Measurements from ENCODE around the gene DNAJB7. TPM values are rescaled to one million over a fixed set of nuclear protein-coding genes. Genes with fewer than 3 reads are reported as not detected.

DNAJB7 gene
- total and polyA plus RNA-seq, 2 donors (not counting 1 experiment from before 2014, with no cell fraction given), result not detected

DNA sequence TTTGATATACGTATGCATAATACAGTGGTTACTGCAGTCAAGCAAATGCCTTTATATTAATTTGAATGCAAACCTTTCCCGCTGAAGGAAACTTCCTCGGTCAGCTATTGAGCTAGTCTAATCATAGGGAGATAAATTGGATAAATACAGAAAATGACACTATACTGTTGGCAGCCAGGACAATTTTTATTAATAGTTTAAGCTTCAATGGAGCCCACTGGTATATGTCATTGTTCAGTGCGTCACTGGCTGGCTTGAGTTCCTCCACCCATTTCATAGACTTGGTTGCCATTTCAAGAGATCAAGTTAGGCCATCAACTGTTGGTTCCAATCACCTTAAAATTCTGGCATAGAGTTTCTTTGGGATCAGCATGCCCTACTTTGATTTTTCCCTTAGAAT is 32.5 kb upstream of the DNAJB7 start:
- no peak overlapping the region for H3K27ac Mint-ChIP-seq
- TF ChIP-seq, protein P1, sequence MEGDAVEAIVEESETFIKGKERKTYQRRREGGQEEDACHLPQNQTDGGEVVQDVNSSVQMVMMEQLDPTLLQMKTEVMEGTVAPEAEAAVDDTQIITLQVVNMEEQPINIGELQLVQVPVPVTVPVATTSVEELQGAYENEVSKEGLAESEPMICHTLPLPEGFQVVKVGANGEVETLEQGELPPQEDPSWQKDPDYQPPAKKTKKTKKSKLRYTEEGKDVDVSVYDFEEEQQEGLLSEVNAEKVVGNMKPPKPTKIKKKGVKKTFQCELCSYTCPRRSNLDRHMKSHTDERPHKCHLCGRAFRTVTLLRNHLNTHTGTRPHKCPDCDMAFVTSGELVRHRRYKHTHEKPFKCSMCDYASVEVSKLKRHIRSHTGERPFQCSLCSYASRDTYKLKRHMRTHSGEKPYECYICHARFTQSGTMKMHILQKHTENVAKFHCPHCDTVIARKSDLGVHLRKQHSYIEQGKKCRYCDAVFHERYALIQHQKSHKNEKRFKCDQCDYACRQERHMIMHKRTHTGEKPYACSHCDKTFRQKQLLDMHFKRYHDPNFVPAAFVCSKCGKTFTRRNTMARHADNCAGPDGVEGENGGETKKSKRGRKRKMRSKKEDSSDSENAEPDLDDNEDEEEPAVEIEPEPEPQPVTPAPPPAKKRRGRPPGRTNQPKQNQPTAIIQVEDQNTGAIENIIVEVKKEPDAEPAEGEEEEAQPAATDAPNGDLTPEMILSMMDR (IDR thresholded peaks at IDR 0.05), result no peak
- TF ChIP-seq EZH2 (IDR thresholded peaks at IDR 0.05; ENCODE audit: borderline replicate concordance, insufficient read depth, low read depth, low read length, poor library complexity, severe bottlenecking), result no peak

DNA sequence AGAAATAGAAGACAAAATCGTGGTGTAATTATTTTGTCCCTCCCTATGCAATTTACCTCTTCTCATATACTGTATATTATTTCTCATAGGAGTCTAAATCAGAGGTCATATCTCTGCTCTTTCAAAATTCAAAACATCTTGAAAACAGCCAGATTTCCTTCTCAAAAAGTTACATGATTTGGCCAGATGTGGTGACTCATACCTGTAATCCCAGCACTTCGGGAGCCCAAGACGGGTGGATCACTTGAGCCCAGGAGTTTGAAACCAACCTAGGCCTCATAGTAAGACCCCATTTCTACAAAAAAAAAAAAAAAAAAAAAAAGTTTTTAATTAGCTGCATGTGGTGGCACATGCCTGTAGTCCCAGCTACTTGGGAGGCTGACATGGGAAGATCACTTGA is 29.0 kb upstream of the DNAJB7 start:
- TF ChIP-seq, protein P1 (IDR thresholded peaks at IDR 0.05), result no peak
- no peak for TF ChIP-seq EZH2 (IDR thresholded peaks at IDR 0.05; ENCODE audit: borderline replicate concordance, insufficient read depth, low read depth, low read length, poor library complexity, severe bottlenecking)
- Mint-ChIP-seq H3K27me3 (no peaks in the 10 kb centered on the region), H3K27ac (no peak overlapping the region), H3K4me1 (no peaks in the 10 kb centered on the region), H3K9me3 (ENCODE audit: insufficient read depth) (no peaks in the 10 kb centered on the region), H3K4me3 (no peak overlapping the region)
- H3K36me3 ChIP-seq (replicated peaks in 1 of 2; ENCODE audit: control extremely low read depth in 1 of 2, control insufficient read depth in 1 of 2, extremely low read depth in 1 of 2, insufficient read depth in 2 of 2, low read length in 1 of 2), result peaks cover 2 to 26% of the 10 kb centered on the region in 2 experiments
- H2AFZ ChIP-seq (ENCODE audit: insufficient read depth, low read depth, low read length, poor library complexity, severe bottlenecking), result no peak overlapping the region
- no peak overlapping the region for H3K4me3 ChIP-seq (ENCODE audit: control extremely low read depth in 1 of 5, extremely low read depth in 1 of 5, insufficient read depth in 1 of 5, low read depth in 2 of 5, low read length in 4 of 5)
- no peak overlapping the region for H3K4me2 ChIP-seq (replicated peaks; ENCODE audit: low read depth, low read length, poor library complexity, severe bottlenecking)
- DNase-seq, result no peak
- CTCF ChIA-PET, result interaction anchor here (1.5 kb wide), 1 partner anchor 9 kb away, joined by 6 read pairs; no protein-coding TSS in a partner anchor
- H3K27me3 ChIP-seq (replicated peaks in 1 of 4; ENCODE audit: control extremely low read depth in 1 of 4, control insufficient read depth in 3 of 4, insufficient read depth in 4 of 4, low read length in 3 of 4), result no peaks in the 10 kb centered on the region
- H3K4me1 ChIP-seq (ENCODE audit: control insufficient read depth in 2 of 2, insufficient read depth in 2 of 2, low read length in 2 of 2), result no peaks in the 10 kb centered on the region
- POLR2A ChIA-PET, result no interaction called here
- no peak for ATAC-seq (ENCODE audit: low read depth)
- no peaks in the 10 kb centered on the region for H3K79me2 ChIP-seq (ENCODE audit: control insufficient read depth, insufficient read depth, low read length)
- no peak overlapping the region for H3K9ac ChIP-seq (ENCODE audit: low read length)
- no CpG with 5 or more reads among the region's 3 CpGs for WGBS (ENCODE audit: insufficient coverage)
- intact Hi-C loops (cut with micrococcal nuclease), result loop anchor here (10.0 kb wide), 1 partner anchor 366 kb away; no protein-coding TSS in a partner anchor
- H3K27ac ChIP-seq (ENCODE audit: low read length in 2 of 2), result no peak overlapping the region
- no peaks in the 10 kb centered on the region for H3K9me3 ChIP-seq (ENCODE audit: control extremely low read depth in 1 of 3, control insufficient read depth in 2 of 3, insufficient read depth in 1 of 3, low read length in 2 of 3)
- H4K20me1 ChIP-seq (ENCODE audit: control insufficient read depth, insufficient read depth, low read length, poor library complexity, severe bottlenecking), result no peaks in the 10 kb centered on the region

More for the DNA sequence above, 32.5 kb upstream of the DNAJB7 start:
- no peaks in the 10 kb centered on the region for H3K27me3 Mint-ChIP-seq
- intact Hi-C loops (cut with micrococcal nuclease), result loop anchor here (10.0 kb wide), 1 partner anchor 370 kb away; no protein-coding TSS in a partner anchor
- no peak overlapping the region for H3K9ac ChIP-seq (ENCODE audit: low read length)
- ATAC-seq (ENCODE audit: low read depth), result no peak
- no peak overlapping the region for H3K4me3 ChIP-seq (ENCODE audit: control extremely low read depth in 1 of 5, extremely low read depth in 1 of 5, insufficient read depth in 1 of 5, low read depth in 2 of 5, low read length in 4 of 5)
- no peak overlapping the region for H3K27ac ChIP-seq (ENCODE audit: low read length in 2 of 2)
- ChIA-PET POLR2A (no interaction called here), CTCF (interaction anchor here (0.6 to 1.5 kb wide), 2 partner anchors 211 to 236 kb away, joined by 4 read pairs; no protein-coding TSS in a partner anchor)
- no peaks in the 10 kb centered on the region for H3K9me3 Mint-ChIP-seq (ENCODE audit: insufficient read depth)
- H2AFZ ChIP-seq (ENCODE audit: insufficient read depth, low read depth, low read length, poor library complexity, severe bottlenecking), result no peak overlapping the region
- H3K4me1 Mint-ChIP-seq, result peaks cover 5% of the 10 kb centered on the region
- H3K4me3 Mint-ChIP-seq, result no peak overlapping the region
- WGBS (ENCODE audit: insufficient coverage), result 100% methylated on average over 3 of the region's 4 CpGs
- H3K4me2 ChIP-seq (replicated peaks; ENCODE audit: low read depth, low read length, poor library complexity, severe bottlenecking), result no peak overlapping the region
- H3K4me1 ChIP-seq (ENCODE audit: control insufficient read depth in 2 of 2, insufficient read depth in 2 of 2, low read length in 2 of 2), result no peaks in the 10 kb centered on the region
- no peaks in the 10 kb centered on the region for H3K27me3 ChIP-seq (replicated peaks in 1 of 4; ENCODE audit: control extremely low read depth in 1 of 4, control insufficient read depth in 3 of 4, insufficient read depth in 4 of 4, low read length in 3 of 4)
- no peaks in the 10 kb centered on the region for H4K20me1 ChIP-seq (ENCODE audit: control insufficient read depth, insufficient read depth, low read length, poor library complexity, severe bottlenecking)
- H3K36me3 ChIP-seq (replicated peaks in 1 of 2; ENCODE audit: control extremely low read depth in 1 of 2, control insufficient read depth in 1 of 2, extremely low read depth in 1 of 2, insufficient read depth in 2 of 2, low read length in 1 of 2), result peaks cover 2% of the 10 kb centered on the region in 2 experiments
- no peaks in the 10 kb centered on the region for H3K79me2 ChIP-seq (ENCODE audit: control insufficient read depth, insufficient read depth, low read length)
- DNase-seq, result no peak
- H3K9me3 ChIP-seq (ENCODE audit: control extremely low read depth in 1 of 3, control insufficient read depth in 2 of 3, insufficient read depth in 1 of 3, low read length in 2 of 3), result no peaks in the 10 kb centered on the region

Measured in B cell (primary cell).